Measurements from ENCODE around the gene ZNF316.

The ZNF316 gene

GRCh38 chr7:6675807-6676405 is 38.8 kb downstream of the ZNF316 start:
- Histone ChIP-seq H2BK15ac (ENCODE audit: low read length) (no peak overlapping the region), H2BK12ac (ENCODE audit: low read length) (no peak overlapping the region), H4K91ac (ENCODE audit: low read depth, low read length, poor library complexity) (no peak overlapping the region), H3K4me3 (ENCODE audit: low read length in 2 of 2) (no peak overlapping the region), H3K27me3 (ENCODE audit: control insufficient read depth in 3 of 3, insufficient read depth in 3 of 3, low read depth in 1 of 3, low read length in 3 of 3) (no peaks in the 10 kb centered on the region), H3K9me3 (replicated peaks in 1 of 2; ENCODE audit: control insufficient read depth in 2 of 2, insufficient read depth in 1 of 2, low read depth in 1 of 2, low read length in 2 of 2) (peaks cover 40 to 44% of the 10 kb centered on the region in 2 donors), H3K36me3 (replicated peaks in 1 of 2; ENCODE audit: control insufficient read depth in 2 of 2, insufficient read depth in 2 of 2, low read length in 2 of 2) (peaks cover 0 to 2% of the 10 kb centered on the region in 2 donors), H4K8ac (ENCODE audit: low read depth, low read length) (no peak overlapping the region), H3K4me1 (ENCODE audit: control insufficient read depth in 2 of 2, insufficient read depth in 1 of 2, low read depth in 1 of 2, low read length in 2 of 2) (no peaks in the 10 kb centered on the region), H3K23ac (ENCODE audit: low read depth, low read length, poor library complexity) (no peak overlapping the region), H3K4me2 (ENCODE audit: insufficient read depth, low read length, poor library complexity, severe bottlenecking) (no peak overlapping the region), H2AK5ac (ENCODE audit: low read depth, low read length) (no peak overlapping the region), H2BK5ac (ENCODE audit: low read length) (no peak overlapping the region), H3K18ac (ENCODE audit: low read length) (no peak overlapping the region), H3K9ac (ENCODE audit: low read depth, low read length, poor library complexity) (no peak overlapping the region), H3K14ac (ENCODE audit: low read length) (no peak overlapping the region), H3K79me1 (ENCODE audit: low read depth, low read length) (no peaks in the 10 kb centered on the region), H2BK120ac (ENCODE audit: low read depth, low read length) (no peak overlapping the region), H3K27ac (replicated peaks; ENCODE audit: low read length) (no peak overlapping the region), H3K4ac (ENCODE audit: low read length) (no peak overlapping the region), H2AFZ (ENCODE audit: low read length) (no peak overlapping the region)
- DNase-seq (ENCODE audit: low spot score), result no peak
- WGBS, 2 donors (ENCODE audit: extremely low coverage in 2 of 2, insufficient read length in 2 of 2, insufficient replicate concordance in 1 of 2), result no CpG with 5 or more reads among the region's 1 CpG

GRCh38 chr7:6680146-6680545 is 43.0 kb downstream of the ZNF316 start:
- Histone ChIP-seq H3K14ac (ENCODE audit: low read length) (no peak overlapping the region), H3K9me3 (replicated peaks in 1 of 2; ENCODE audit: control insufficient read depth in 2 of 2, insufficient read depth in 1 of 2, low read depth in 1 of 2, low read length in 2 of 2) (peaks cover 44 to 51% of the 10 kb centered on the region in 2 donors), H2BK5ac (ENCODE audit: low read length) (no peak overlapping the region), H3K27ac (replicated peaks; ENCODE audit: low read length) (no peak overlapping the region), H2BK12ac (ENCODE audit: low read length) (no peak overlapping the region), H3K18ac (ENCODE audit: low read length) (no peak overlapping the region), H2AK5ac (ENCODE audit: low read depth, low read length) (no peak overlapping the region), H3K36me3 (replicated peaks in 1 of 2; ENCODE audit: control insufficient read depth in 2 of 2, insufficient read depth in 2 of 2, low read length in 2 of 2) (no peaks in the 10 kb centered on the region), H3K4me3 (ENCODE audit: low read length in 2 of 2) (peak overlapping the region in 1 of 2 donors; percentile 25), H2BK15ac (ENCODE audit: low read length) (no peak overlapping the region), H2BK120ac (ENCODE audit: low read depth, low read length) (no peak overlapping the region), H3K23ac (ENCODE audit: low read depth, low read length, poor library complexity) (no peak overlapping the region), H3K4me2 (ENCODE audit: insufficient read depth, low read length, poor library complexity, severe bottlenecking) (no peak overlapping the region), H3K27me3 (ENCODE audit: control insufficient read depth in 3 of 3, insufficient read depth in 3 of 3, low read depth in 1 of 3, low read length in 3 of 3) (no peaks in the 10 kb centered on the region), H3K9ac (ENCODE audit: low read depth, low read length, poor library complexity) (no peak overlapping the region), H2AFZ (ENCODE audit: low read length) (no peak overlapping the region), H4K91ac (ENCODE audit: low read depth, low read length, poor library complexity) (no peak overlapping the region), H3K79me1 (ENCODE audit: low read depth, low read length) (no peaks in the 10 kb centered on the region), H4K8ac (ENCODE audit: low read depth, low read length) (no peak overlapping the region), H3K4ac (ENCODE audit: low read length) (no peak overlapping the region), H3K4me1 (ENCODE audit: control insufficient read depth in 2 of 2, insufficient read depth in 1 of 2, low read depth in 1 of 2, low read length in 2 of 2) (no peaks in the 10 kb centered on the region)
- no CpG with 5 or more reads among the region's 1 CpG for WGBS, 2 donors (ENCODE audit: extremely low coverage in 2 of 2, insufficient read length in 2 of 2, insufficient replicate concordance in 1 of 2)
- DNase-seq (ENCODE audit: low spot score), result no peak

- Histone ChIP-seq H3K4ac (ENCODE audit: low read length) (no peak overlapping the region), H4K91ac (ENCODE audit: low read depth, low read length, poor library complexity) (no peak overlapping the region), H2AK5ac (ENCODE audit: low read depth, low read length) (no peak overlapping the region), H3K4me2 (ENCODE audit: insufficient read depth, low read length, poor library complexity, severe bottlenecking) (no peak overlapping the region), H3K36me3 (replicated peaks in 1 of 2; ENCODE audit: control insufficient read depth in 2 of 2, insufficient read depth in 2 of 2, low read length in 2 of 2) (peaks cover 48 to 99% of the 10 kb centered on the region in 2 donors), H3K23ac (ENCODE audit: low read depth, low read length, poor library complexity) (no peak overlapping the region), H4K8ac (ENCODE audit: low read depth, low read length) (no peak overlapping the region), H3K14ac (ENCODE audit: low read length) (no peak overlapping the region), H3K9ac (ENCODE audit: low read depth, low read length, poor library complexity) (no peak overlapping the region), H3K27ac (replicated peaks; ENCODE audit: low read length) (no peak overlapping the region), H3K79me1 (ENCODE audit: low read depth, low read length) (no peaks in the 10 kb centered on the region), H2BK15ac (ENCODE audit: low read length) (no peak overlapping the region), H3K27me3 (ENCODE audit: control insufficient read depth in 3 of 3, insufficient read depth in 3 of 3, low read depth in 1 of 3, low read length in 3 of 3) (no peaks in the 10 kb centered on the region), H2BK120ac (ENCODE audit: low read depth, low read length) (no peak overlapping the region), H3K4me3 (ENCODE audit: low read length in 2 of 2) (no peak overlapping the region), H2AFZ (ENCODE audit: low read length) (no peak overlapping the region), H2BK5ac (ENCODE audit: low read length) (no peak overlapping the region), H3K4me1 (ENCODE audit: control insufficient read depth in 2 of 2, insufficient read depth in 1 of 2, low read depth in 1 of 2, low read length in 2 of 2) (no peaks in the 10 kb centered on the region), H3K18ac (ENCODE audit: low read length) (no peak overlapping the region), H3K9me3 (replicated peaks in 1 of 2; ENCODE audit: control insufficient read depth in 2 of 2, insufficient read depth in 1 of 2, low read depth in 1 of 2, low read length in 2 of 2) (peaks cover 60 to 100% of the 10 kb centered on the region in 2 donors), H2BK12ac (ENCODE audit: low read length) (no peak overlapping the region)
- no CpG with 5 or more reads among the region's 4 CpGs for WGBS, 2 donors (ENCODE audit: extremely low coverage in 2 of 2, insufficient read length in 2 of 2, insufficient replicate concordance in 1 of 2)
- no peak for DNase-seq (ENCODE audit: low spot score)
These were observed 54.0 kb downstream of the ZNF316 start for GRCh38 chr7:6691103-6691502.

- Histone ChIP-seq H3K79me1 (ENCODE audit: low read depth, low read length) (no peaks in the 10 kb centered on the region), H4K8ac (ENCODE audit: low read depth, low read length) (no peak overlapping the region), H3K27ac (replicated peaks; ENCODE audit: low read length) (no peak overlapping the region), H2AFZ (ENCODE audit: low read length) (no peak overlapping the region), H3K14ac (ENCODE audit: low read length) (no peak overlapping the region), H3K4me1 (ENCODE audit: control insufficient read depth in 2 of 2, insufficient read depth in 1 of 2, low read depth in 1 of 2, low read length in 2 of 2) (no peaks in the 10 kb centered on the region), H2BK15ac (ENCODE audit: low read length) (no peak overlapping the region), H2BK5ac (ENCODE audit: low read length) (no peak overlapping the region), H3K4ac (ENCODE audit: low read length) (no peak overlapping the region), H2AK5ac (ENCODE audit: low read depth, low read length) (no peak overlapping the region), H3K9ac (ENCODE audit: low read depth, low read length, poor library complexity) (no peak overlapping the region), H3K9me3 (replicated peaks in 1 of 2; ENCODE audit: control insufficient read depth in 2 of 2, insufficient read depth in 1 of 2, low read depth in 1 of 2, low read length in 2 of 2) (peaks cover 62 to 100% of the 10 kb centered on the region in 2 donors), H2BK12ac (ENCODE audit: low read length) (no peak overlapping the region), H3K23ac (ENCODE audit: low read depth, low read length, poor library complexity) (no peak overlapping the region), H3K4me3 (ENCODE audit: low read length in 2 of 2) (no peak overlapping the region), H3K36me3 (replicated peaks in 1 of 2; ENCODE audit: control insufficient read depth in 2 of 2, insufficient read depth in 2 of 2, low read length in 2 of 2) (peaks cover 52 to 100% of the 10 kb centered on the region in 2 donors), H3K27me3 (ENCODE audit: control insufficient read depth in 3 of 3, insufficient read depth in 3 of 3, low read depth in 1 of 3, low read length in 3 of 3) (no peaks in the 10 kb centered on the region), H2BK120ac (ENCODE audit: low read depth, low read length) (no peak overlapping the region), H3K4me2 (ENCODE audit: insufficient read depth, low read length, poor library complexity, severe bottlenecking) (no peak overlapping the region), H3K18ac (ENCODE audit: low read length) (no peak overlapping the region), H4K91ac (ENCODE audit: low read depth, low read length, poor library complexity) (no peak overlapping the region)
- no CpG with 5 or more reads among the region's 5 CpGs for WGBS, 2 donors (ENCODE audit: extremely low coverage in 2 of 2, insufficient read length in 2 of 2, insufficient replicate concordance in 1 of 2)
- DNase-seq (ENCODE audit: low spot score), result no peak
These were observed 54.5 kb downstream of the ZNF316 start for GRCh38 chr7:6691609-6692106.

All from neuronal stem cell (in vitro differentiated cells).